COLO668 (cell line): ENCODE data around the gene EXOSC6.
A peak's percentile ranks its signal among the peaks of the same experiment; 100 is the strongest.
"Not testable (repeated sequence)": the region's sequence is repeated elsewhere in the genome, so short reads cannot be mapped to it uniquely, and the experiment has no call there.

Experiments
- DNase-seq: peaks from one replicate; lab custom pipeline; 2025; ENCODE audit not compliant: unreplicated experiment; lab: John Stamatoyannopoulos, UW

Gene EXOSC6

DNA sequence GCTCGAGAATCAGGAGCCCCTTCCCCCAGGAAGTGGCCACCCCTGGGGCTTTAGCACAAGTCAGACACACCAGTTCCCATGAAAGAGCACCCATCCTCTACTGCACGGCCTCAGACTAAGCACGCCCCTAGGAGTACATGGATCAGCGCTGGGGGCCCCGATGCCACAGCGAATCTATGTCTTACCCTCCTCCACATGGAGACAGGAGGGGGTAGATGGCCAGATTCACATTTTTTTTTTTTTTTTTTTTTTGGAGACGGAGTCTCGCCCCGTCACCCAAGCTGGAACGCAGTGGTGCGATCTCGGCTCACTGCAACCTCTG, 3.2 kb upstream of the EXOSC6 start:
- DNase-seq, result no peak

DNA sequence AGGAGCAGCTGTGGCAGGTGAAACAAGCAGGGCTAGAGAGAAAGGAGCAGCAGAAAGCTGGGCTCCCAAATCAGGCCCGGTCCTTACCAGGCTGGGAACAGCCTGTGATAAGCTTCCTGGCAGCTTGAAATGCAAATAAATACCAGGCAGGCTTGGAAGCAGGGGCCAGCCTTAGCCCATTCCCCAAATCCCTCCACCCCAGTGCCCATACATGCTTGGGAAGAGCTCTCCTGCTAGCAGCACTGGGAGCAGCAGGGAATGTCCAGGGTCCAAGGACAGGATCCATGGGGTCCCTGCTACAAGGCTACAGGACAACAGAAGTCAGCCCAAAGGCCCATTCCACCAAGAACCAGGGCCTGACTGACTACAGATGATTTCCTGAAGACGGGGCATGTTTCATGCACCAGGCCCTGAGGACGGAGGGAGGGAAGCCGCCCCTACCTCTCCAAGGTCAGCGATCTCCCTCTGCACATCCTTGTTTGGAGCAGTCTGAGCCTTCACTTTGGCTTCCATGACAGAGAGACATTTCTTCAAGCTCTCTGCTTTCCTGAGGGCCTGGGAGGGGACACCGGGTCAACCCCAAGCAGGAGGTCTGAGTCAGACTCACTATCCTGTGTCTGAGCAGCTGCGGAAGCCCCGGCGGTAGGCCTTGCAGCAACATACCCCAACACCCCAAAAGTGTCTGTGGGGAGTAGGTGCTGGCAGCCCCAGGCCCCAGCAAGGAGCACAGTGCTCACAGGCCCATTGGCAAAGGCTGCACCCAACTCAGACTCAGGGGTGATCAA, 2.6 kb upstream of the EXOSC6 start:
- DNase-seq, result no peak

DNA sequence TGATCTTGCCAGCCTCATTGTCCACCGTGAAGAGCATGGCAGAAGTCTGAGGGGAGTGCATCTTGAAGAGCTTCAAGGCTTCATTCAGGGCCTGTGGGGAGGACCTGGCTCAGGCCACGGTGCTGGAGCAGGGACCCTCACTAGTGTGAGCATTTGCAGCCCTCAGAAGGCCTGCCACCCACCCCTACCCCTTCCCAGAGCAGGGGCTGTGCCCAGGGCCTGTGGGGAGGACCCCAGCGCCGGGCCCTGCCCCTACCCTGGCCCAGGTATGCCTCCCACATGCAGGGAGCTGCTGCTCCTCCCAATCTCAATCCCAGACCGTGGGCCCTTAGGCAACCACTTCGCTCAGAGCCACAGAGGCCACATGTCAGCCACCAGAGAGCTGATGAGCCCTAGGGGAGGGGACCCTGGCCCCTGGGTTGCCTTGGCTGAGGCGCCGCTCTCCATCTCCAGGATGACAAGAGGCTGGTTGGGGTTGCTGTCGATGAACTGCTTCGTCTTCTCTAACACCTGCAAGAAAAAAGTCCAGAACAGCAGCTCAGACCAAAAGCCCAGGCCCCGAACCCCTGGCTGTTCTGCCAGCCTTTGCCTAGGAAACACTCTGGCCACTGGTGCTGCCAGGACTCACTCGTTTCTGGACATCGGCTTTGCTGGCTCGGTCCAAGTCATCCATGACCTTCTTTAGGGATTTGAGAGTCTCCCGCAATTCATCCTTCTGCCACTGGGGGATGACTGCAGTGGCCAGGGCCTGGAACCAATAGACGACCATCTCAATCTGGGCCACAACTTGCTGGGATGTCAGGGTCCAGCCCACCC, 1.8 kb upstream of the EXOSC6 start:
- DNase-seq, result peak; percentile 28

DNA sequence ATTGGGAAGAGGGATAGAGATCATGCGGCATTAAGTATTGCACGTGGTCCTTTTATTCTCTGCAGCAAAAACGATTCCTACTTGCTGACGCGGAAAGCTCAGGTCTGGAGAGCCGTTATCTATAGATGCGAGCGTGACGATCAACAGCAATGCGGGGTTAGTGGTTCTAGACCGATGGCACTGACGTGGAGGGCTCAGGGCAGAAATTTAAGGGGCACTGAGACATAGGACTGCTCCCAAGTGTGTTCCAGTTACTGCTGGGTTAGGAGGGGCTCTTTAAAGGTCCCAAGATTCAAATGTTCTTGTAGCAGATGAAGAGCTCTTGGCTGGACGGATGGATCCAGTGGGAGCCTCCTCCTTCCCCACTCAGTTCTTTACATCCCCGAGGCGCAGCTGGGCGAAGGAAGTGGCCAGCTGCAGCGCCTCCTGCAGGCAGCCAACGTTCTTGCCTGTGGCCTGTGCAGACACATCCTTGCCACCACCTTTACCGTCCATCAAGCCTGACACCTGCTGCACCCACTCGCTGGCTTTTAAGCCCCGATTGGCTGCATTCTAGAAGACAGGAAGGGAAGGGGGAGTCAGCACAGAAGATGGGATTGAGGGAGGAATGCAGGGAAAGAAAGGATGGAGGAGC, 732 bp upstream of the EXOSC6 start:
- DNase-seq, result peak; percentile 27

GRCh38 chr16:70250748-70251628, 752 bp downstream of the EXOSC6 start:
- DNase-seq, result peak; percentile 79

DNA sequence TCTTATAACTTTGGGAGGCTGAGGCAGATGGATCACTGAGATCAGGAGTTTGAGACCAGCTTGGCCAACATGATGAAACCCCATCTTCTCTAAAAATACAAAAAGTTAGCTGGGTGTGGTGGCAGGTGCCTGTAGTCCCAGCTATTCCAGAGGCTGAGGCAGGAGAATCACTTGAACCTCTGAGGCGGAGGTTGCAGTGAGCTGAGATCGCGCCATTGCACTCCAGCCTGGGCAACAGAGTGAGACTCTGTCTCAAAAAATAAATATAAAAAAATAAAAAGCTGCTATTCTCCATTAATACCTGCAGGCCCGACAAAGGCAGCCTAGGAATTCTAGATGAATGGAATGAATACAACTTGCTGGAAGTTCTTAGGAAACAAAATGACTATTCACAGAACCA, 2.0 kb downstream of the EXOSC6 start:
- DNase-seq, result not testable (repeated sequence)

DNA sequence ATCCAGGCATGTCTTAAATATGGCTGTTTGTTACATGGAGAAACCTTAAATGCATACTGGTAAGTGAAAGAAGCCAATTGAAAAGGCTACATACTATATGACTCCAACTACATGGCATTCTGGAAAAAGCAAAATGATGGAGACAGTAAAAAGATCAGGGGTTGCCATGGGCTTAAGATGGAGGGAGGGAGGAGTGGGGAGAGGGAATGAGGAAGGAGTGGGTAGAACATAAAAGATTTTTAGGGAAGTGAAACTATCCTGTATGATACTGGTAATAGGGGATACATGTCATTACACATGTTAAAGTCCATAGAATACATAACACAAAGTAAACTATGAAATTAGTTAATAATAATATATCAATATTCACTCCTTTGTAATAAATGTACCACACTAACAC, 13.0 kb downstream of the EXOSC6 start:
- not testable (repeated sequence) for DNase-seq

- DNase-seq, result not testable (repeated sequence)
These were observed 19.9 kb downstream of the EXOSC6 start for GRCh38 chr16:70231831-70232230.

DNA sequence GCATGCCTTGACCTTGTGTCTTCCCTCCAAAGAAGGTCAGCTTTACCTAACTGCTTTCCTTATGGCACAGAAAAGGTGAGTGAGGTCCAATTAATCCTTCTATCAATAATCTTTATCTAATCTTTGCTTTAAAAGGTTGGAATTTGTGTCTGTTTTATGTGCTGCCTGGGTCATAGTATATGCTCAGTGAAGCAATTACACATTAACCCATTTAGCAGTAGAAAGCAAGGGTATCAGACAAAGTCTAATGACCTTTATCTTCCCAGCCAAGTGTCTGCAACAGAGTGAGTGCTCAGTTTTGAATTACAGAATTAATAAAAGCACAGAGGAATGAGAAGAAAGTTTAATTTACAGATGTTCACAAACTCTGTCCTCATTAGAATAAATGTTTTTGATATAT, 25.7 kb downstream of the EXOSC6 start:
- not testable (repeated sequence) for DNase-seq

- DNase-seq, result not testable (repeated sequence)
These were observed 26.3 kb downstream of the EXOSC6 start for GRCh38 chr16:70225430-70225829.

DNA sequence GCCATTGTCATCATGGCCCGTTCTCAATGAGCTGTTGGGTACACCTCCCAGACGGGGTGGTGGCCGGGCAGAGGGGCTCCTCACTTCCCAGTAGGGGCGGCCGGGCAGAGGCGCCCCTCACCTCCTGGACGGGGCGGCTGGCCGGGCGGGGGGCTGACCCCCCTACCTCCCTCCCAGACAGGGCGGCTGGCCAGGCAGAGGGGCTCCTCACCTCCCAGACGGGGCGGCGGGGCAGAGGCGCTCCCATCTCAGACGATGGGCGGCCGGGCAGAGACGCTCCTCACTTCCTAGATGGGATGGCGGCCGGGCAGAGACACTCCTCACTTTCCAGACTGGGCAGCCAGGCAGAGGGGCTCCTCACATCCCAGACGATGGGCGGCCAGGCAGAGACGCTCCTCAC, 27.1 kb downstream of the EXOSC6 start:
- DNase-seq, result not testable (repeated sequence)

GRCh38 chr16:70223971-70224513, 27.7 kb downstream of the EXOSC6 start:
- not testable (repeated sequence) for DNase-seq

- DNase-seq, result not testable (repeated sequence)
These were observed 28.5 kb downstream of the EXOSC6 start for GRCh38 chr16:70223216-70223615.

DNA sequence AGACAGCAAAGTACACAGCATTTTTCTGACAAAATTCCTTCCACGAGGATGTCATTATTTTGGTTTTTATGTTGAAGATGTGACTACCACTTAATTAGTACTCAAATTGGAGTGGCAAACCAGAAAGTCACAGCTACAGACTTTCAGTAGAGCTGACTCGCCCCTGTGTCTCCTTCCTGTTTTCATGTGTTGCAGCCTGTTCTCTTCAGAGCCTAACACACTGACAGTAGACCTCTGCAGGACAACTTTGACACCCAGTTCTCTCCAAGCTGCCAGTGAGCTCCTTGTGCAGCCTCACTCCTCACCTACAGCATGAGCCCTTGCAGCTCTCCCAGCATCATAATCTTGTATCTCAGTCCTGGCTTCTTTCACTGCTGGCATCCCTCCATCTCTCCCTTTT, 29.2 kb downstream of the EXOSC6 start:
- DNase-seq, result not testable (repeated sequence)

DNA sequence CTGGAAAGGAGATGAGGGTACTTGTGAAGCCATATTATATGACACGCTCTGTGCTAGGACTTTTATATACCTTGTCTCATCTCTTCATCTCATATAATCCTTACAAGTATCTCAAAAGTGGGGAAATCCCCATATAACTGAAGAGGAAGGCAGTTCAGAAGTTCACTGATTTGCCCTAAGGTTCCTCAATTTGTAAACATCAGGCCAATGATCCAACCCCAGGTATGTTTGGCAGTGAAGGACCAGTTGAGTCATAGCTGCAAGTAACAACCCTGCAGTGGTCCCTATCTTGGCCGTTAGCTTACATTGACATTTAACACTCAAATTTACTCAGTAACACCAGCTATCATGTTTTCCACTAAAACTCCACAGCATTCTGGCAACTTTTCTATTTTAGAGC, 33.2 kb downstream of the EXOSC6 start:
- DNase-seq, result not testable (repeated sequence)

- not testable (repeated sequence) for DNase-seq
These were observed 45.4 kb downstream of the EXOSC6 start for GRCh38 chr16:70206382-70206781.

DNA sequence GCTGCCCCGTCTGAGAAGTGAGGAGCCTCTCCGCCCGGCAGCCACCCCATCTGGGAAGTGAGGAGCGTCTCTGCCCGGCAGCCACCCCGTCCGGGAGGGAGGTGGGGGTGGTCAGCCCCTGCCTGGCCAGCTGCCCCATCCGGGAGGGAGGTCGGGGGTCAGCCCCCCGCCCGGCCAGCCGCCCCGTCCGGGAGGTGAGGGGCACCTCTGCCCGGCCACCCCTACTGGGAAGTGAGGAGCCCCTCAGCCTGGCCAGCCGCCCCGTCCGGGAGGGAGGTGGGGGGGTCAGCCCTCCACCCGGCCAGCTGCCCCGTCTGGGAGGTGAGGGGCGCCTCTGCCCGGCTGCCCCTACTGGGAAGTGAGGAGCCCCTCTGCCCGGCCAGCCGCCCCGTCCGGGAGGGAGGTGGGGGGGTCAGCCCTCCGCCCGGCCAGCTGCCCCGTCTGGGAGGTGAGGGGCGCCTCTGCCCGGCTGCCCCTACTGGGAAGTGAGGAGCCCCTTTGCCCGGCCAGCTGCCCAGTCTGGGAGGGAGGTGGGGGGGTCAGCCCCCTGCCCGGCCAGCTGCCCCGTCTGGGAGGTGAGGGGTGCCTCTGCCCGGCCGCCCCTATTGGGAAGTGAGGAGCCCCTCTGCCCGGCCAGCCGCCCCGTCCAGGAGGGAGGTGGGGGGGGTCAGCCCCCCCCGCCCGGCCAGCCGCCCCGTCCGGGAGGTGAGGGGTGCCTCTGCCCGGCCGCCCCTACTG, 46.9 kb downstream of the EXOSC6 start:
- not testable (repeated sequence) for DNase-seq

DNA sequence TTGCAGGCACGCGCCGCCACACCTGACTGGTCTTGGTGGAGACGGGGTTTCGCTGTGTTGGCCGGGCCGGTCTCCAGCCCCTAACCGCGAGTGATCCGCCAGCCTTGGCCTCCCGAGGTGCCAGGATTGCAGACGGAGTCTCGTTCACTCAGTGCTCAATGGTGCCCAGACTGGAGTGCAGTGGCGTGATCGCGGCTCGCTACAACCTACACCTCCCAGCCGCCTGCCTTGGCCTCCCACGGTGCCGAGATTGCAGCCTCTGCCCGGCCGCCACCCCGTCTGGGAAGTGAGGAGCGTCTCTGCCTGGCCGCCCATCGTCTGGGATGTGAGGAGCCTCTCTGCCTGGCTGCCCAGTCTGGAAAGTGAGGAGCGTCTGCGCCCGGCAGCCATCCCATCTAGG, 47.7 kb downstream of the EXOSC6 start:
- not testable (repeated sequence) for DNase-seq

DNA sequence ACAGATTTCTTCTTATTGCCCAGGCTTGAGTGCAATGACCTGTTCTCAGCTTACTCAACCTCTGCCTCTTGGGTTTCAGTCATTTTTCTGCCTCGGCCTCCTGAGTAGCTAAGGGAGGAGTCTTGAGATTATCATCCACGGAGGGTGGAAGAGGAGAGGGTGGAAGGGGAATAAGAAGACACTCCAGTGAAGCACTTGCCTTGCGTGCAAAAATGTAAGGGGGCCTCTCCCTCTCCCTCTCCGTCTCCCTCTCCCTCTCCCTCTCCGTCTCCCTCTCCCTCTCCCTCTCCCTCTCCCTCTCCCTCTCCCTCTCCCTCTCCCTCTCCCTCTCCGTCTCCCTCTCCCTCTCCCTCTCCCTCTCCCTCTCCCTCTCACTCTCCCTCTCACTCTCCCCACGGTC, 48.2 kb downstream of the EXOSC6 start:
- DNase-seq, result not testable (repeated sequence)

- not testable (repeated sequence) for DNase-seq
These were observed 51.7 kb downstream of the EXOSC6 start for GRCh38 chr16:70200063-70200462.
